Spleen (tissue), 11 donors: ENCODE results near the gene PIGN. TPM values are rescaled to one million over a fixed set of nuclear protein-coding genes. Genes with fewer than 3 reads are reported as not detected.
A peak's percentile ranks its signal among the peaks of the same experiment; 100 is the strongest.

ENCODE experiments used
- DNase-seq: peaks from one replicate; pipeline ENCODE4 v3.0.0-alpha.2; 2020
- H3K27ac ChIP-seq, 8 donors: fragments of 200-600 bp; sonication (generic) in 7 of 8; 1 replicate in 4 of 8; 2 replicates in 4 of 8; pipeline versions ENCODE4 v1.5.0 to v1.8.0; 2016 to 2021; ENCODE audit warnings: inconsistent platforms in 4 of 8, mild to moderate bottlenecking in 4 of 8, moderate library complexity in 1 of 8
- H3K27me3 ChIP-seq, 7 donors: fragments of 200-600 bp; sonication (generic) in 6 of 7; replicated peaks in 1 of 7; 1 replicate in 4 of 7; 2 replicates in 3 of 7; pipeline versions ENCODE4 v1.5.0 to v1.8.0; 2016 to 2021; ENCODE audit warnings: inconsistent platforms in 3 of 7, mild to moderate bottlenecking in 1 of 7
- H3K36me3 ChIP-seq, 6 donors: fragments of 200-600 bp; sonication (generic) in 5 of 6; 1 replicate in 4 of 6; 2 replicates in 2 of 6; pipeline versions ENCODE4 v1.5.0 to v1.8.0; 2016 to 2021; ENCODE audit warnings: inconsistent platforms in 2 of 6
- H3K4me1 ChIP-seq, 6 donors: fragments of 200-600 bp; sonication (generic) in 5 of 6; 1 replicate in 3 of 6; 2 replicates in 3 of 6; pipeline versions ENCODE4 v1.5.0 to v1.8.0; 2016 to 2021; ENCODE audit warnings: inconsistent platforms in 3 of 6
- H3K4me3 ChIP-seq, 8 donors: fragments of 200-600 bp; sonication (generic) in 7 of 8; 1 replicate in 4 of 8; 2 replicates in 4 of 8; pipeline versions ENCODE4 v1.5.0 to v1.8.0; 2016 to 2021; ENCODE audit warnings: inconsistent platforms in 4 of 8, mild to moderate bottlenecking in 4 of 8, moderate library complexity in 2 of 8
- H3K9me3 ChIP-seq, 8 donors: fragments of 200-600 bp; sonication (generic) in 7 of 8; 1 replicate in 4 of 8; 2 replicates in 4 of 8; pipeline versions ENCODE4 v1.5.0 to v1.8.0; 2016 to 2021; ENCODE audit warnings: inconsistent platforms in 4 of 8
- CTCF ChIP-seq, 11 experiments: fragments of 200-600 bp in 7 of 11; fragments of 450-650 bp in 4 of 11; sonication (generic) in 4 of 11; IDR thresholded peaks in 8 of 11; conservative IDR thresholded peaks in 3 of 11; 1 replicate in 7 of 11; 2 replicates in 4 of 11; pipeline versions ENCODE4 v1.4.0 to v1.8.0; 2016 to 2021; ENCODE audit warnings: antibody characterized with exemption in 11 of 11, inconsistent platforms in 4 of 11, mild to moderate bottlenecking in 1 of 11
- POLR2A ChIP-seq, 3 donors: fragments of 450-650 bp; IDR thresholded peaks; one replicate each; pipeline ENCODE4 v1.5.1; 2017; ENCODE audit warnings: antibody characterized with exemption in 3 of 3, mild to moderate bottlenecking in 1 of 3
- POLR2AphosphoS5 ChIP-seq, 3 donors: sonication (generic); formaldehyde crosslinking; IDR thresholded peaks; one replicate each; pipeline ENCODE4 v1.5.1; 2017; ENCODE audit warnings: antibody characterized with exemption in 3 of 3
- WGBS, 5 donors: extraction: QIAGEN DNeasy Blood & Tissue Kit in 3 of 5; methylation state at CpG; one replicate each; pipeline versions ENCODE4 v1.1.5 to v1.1.7; 2013 to 2018; 5-methylcytosine and 5-hydroxymethylcytosine counted together
- intact Hi-C: fragments of 100-400 bp; cut with DNase I; formaldehyde crosslinking; loops from one replicate; pipeline ENCODE4 v1.15.0; 2023; ENCODE audit warnings: low total_unique reads
- polyA plus RNA-seq, 3 donors: library from polyadenylated mRNA; stranded (reverse); fragments of 200-250 nt; gene quantifications; one replicate each; pipeline ENCODE4 v1.2.1, GENCODE V29; 2013
- total RNA-seq, 7 donors: library from RNA; depleted of rRNA in 3 of 7; stranded (reverse); fragments of >200 nt in 3 of 7; fragmentation: NEBNext Ultra II Directional in 4 of 7; extraction: Animal tissue kit (Norgen Biotek cat#: 25700) in 4 of 7; gene quantifications; one replicate each; pipeline versions ENCODE4 v1.1.0 to v1.2.1, GENCODE V29; 2016 to 2021
- donor health status: healthy with polysubstance abuse.
- donor health status: DM: no; HTN: no; CAD: no; lungs with moderate emphysema.
- donor health status: DM: no; HTN: no; CAD: no.
- donor health status: Bipolar disorder and iron deficiency.
- donor health status: healthy.
- donor health status: DM: no; HTN: no; CAD: no.
- donor health status: DM: yes; HTN: yes; CAD: no.

Gene PIGN
- total and polyA plus RNA-seq, 10 donors: 4.0 to 41.4 (median 25.4) TPM

DNA sequence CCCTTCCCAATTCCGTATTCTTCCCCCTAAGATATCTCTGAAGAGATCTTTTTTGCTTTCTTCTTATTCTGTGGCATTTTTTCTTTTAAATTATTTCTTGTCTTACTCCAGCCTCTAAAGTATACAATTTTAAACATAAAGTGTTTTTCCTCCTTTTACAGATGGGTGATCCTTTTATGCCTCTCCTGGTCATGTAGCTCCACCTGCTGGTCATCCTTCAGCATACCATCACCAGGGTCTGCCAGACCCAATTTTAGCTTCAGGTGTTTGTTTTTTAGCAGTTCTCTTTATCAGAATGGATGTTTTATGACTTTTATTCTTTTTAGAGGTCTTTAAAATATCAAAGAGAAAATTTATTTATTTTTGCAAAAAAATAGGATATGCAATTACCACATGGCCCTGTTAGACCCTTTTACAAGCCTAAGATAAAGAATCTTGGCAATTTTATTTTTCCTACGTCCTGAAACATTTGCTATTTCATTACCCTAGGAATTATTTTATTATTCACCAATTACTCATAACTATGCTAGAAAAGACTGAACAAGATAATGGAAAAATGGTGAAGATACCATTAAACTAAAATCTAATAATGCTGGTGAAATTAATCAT is 55.5 kb downstream of the PIGN start:
- Histone ChIP-seq H3K4me3 (no peak overlapping the region), H3K27me3 (no peaks in the 10 kb centered on the region), H3K4me1 (no peaks in the 10 kb centered on the region), H3K9me3 (no peaks in the 10 kb centered on the region), H3K27ac (no peak overlapping the region), H3K36me3 (peaks cover 0 to 13% (median 0%) of the 10 kb centered on the region in 6 donors)
- DNase-seq: no peak
- TF ChIP-seq POLR2A (IDR thresholded peaks at IDR 0.05) (no peak), POLR2AphosphoS5 (IDR thresholded peaks at IDR 0.05) (no peak), CTCF (IDR thresholded peaks at IDR 0.05 in 8 of 11, conservative IDR thresholded peaks at IDR 0.05 in 3 of 11) (peak; percentile 70 to 90 (median 82))
- intact Hi-C loops: loop anchor here (2.0 to 10.0 kb wide), 2 partner anchors 497 to 577 kb away; no protein-coding TSS in a partner anchor
- WGBS, 5 donors: 80 to 98% (median 95%) methylated on average over 2 of the region's 2 CpGs

DNA sequence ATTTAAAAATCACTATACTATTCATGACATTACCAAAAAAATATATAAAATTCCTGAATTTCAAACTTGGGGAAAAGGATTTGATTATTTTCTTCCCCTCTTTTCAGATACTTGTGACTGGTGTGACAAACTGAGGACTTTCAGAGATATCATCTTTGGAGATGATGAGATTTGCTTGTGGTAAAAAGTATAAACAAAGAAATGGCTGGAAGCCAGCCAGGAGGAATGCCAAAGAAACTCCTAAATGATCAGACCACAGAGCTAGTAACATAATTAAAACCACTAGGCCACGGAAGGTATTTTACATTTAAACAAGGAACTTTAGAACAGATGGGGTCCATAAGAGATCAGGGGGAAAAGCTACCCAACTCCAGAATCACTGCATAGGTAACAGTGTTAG is 58.7 kb downstream of the PIGN start:
- TF ChIP-seq CTCF (IDR thresholded peaks at IDR 0.05 in 8 of 11, conservative IDR thresholded peaks at IDR 0.05 in 3 of 11): no peak
- TF ChIP-seq POLR2AphosphoS5 (IDR thresholded peaks at IDR 0.05): no peak
- TF ChIP-seq POLR2A (IDR thresholded peaks at IDR 0.05): no peak
- H3K9me3 ChIP-seq: no peaks in the 10 kb centered on the region
- H3K36me3 ChIP-seq: peaks cover 0 to 9% (median 0%) of the 10 kb centered on the region in 6 donors
- no peaks in the 10 kb centered on the region for H3K27me3 ChIP-seq
- no peak for DNase-seq
- H3K4me1 ChIP-seq: no peaks in the 10 kb centered on the region
- intact Hi-C loops: no loop called here
- H3K4me3 ChIP-seq: no peak overlapping the region
- no peak overlapping the region for H3K27ac ChIP-seq
- 50 to 81% (median 62%) methylated on average over 1 of the region's 1 CpG for WGBS, 5 donors

- WGBS, 5 donors: 84 to 97% (median 95%) methylated on average over 2 of the region's 2 CpGs
- Histone ChIP-seq H3K27me3 (no peaks in the 10 kb centered on the region), H3K36me3 (peaks cover 0 to 14% (median 3%) of the 10 kb centered on the region in 6 donors), H3K9me3 (no peaks in the 10 kb centered on the region), H3K4me3 (no peak overlapping the region), H3K4me1 (no peaks in the 10 kb centered on the region), H3K27ac (no peak overlapping the region)
- intact Hi-C loops: no loop called here
- DNase-seq: no peak
- TF ChIP-seq CTCF (IDR thresholded peaks at IDR 0.05 in 8 of 11, conservative IDR thresholded peaks at IDR 0.05 in 3 of 11): no peak
- no peak for TF ChIP-seq POLR2A (IDR thresholded peaks at IDR 0.05)
- TF ChIP-seq POLR2AphosphoS5 (IDR thresholded peaks at IDR 0.05): no peak
Measured at GRCh38 chr18:62126737-62127136, 60.1 kb downstream of the PIGN start.

DNA sequence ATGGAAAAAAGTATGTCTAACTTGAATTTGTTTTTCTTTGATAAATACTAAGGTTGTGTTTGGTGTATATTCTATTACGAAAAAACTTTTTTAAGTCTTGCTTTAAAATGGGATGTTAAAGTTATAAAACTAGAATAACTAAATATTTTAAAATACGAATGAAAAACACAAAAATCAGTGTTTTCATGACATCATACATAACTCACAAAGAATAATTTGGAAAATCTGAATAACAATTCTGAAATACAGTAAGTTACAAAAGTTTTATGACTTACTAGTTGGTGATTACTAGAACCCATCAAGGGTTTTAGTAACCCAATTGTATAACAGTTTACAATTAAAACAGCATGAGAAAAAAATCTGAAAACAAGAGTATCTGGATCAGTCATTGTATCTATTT is 61.2 kb downstream of the PIGN start:
- intact Hi-C loops: no loop called here
- no peak for TF ChIP-seq POLR2AphosphoS5 (IDR thresholded peaks at IDR 0.05)
- no peak overlapping the region for H3K4me3 ChIP-seq
- H3K27ac ChIP-seq: no peak overlapping the region
- no peaks in the 10 kb centered on the region for H3K9me3 ChIP-seq
- no peak for DNase-seq
- WGBS, 5 donors: 95 to 99% (median 97%) methylated on average over 2 of the region's 2 CpGs
- H3K4me1 ChIP-seq: no peaks in the 10 kb centered on the region
- no peaks in the 10 kb centered on the region for H3K27me3 ChIP-seq
- peaks cover 0 to 14% (median 3%) of the 10 kb centered on the region in 6 donors for H3K36me3 ChIP-seq
